ENCODE results near the gene LRRC37A2. TPM values are rescaled to one million over a fixed set of nuclear protein-coding genes. Genes with fewer than 3 reads are reported as not detected.
"Not testable (repeated sequence)": the region's sequence is repeated elsewhere in the genome, so short reads cannot be mapped to it uniquely, and the experiment has no call there.

LRRC37A2 gene
- 9.4 and 12.3 TPM in 2 replicates for total RNA-seq

DNA sequence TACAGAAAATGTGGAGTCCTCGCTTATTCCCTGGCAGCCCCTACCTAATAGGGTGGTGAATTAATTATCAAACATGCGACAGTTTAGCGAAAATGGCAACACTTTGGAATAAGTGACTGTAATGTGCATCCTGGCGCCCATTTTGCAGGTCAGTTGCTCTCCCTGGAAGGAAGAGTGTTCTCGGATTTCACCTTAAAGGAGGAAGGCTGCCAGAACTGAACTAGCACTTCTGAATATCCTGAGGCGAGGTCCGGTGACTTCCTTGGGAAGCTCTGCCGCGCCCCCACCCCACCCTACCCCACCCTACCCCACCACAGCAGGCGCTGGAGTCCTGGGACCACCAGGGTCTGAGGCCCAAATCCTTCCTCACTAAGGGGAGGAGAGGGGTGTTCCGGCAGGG is at the start of gene LRRC37A2:
Gene LRRC37A2, plus strand, starts transcription at position 301 of the 400 bp plus-strand sequence. CDS start 245 bp downstream, outside the sequence.
- H4K20me1 ChIP-seq (ENCODE audit: insufficient read depth, low read length); H3K4me3 ChIP-seq (ENCODE audit: insufficient read depth, low read length); H3K36me3 ChIP-seq (ENCODE audit: insufficient read depth, low read length); H2AFZ ChIP-seq (ENCODE audit: low read length); H3K79me2 ChIP-seq (ENCODE audit: insufficient read depth, low read length); H3K9me3 ChIP-seq (ENCODE audit: low read depth, low read length); H3K4me1 ChIP-seq (ENCODE audit: insufficient read depth, low read length); H3K27ac ChIP-seq (ENCODE audit: low read depth, low read length); H3K27me3 ChIP-seq (ENCODE audit: insufficient read depth, low read length); H3K4me2 ChIP-seq (ENCODE audit: insufficient read depth, low read length); DNase-seq (ENCODE audit: insufficient read length, low spot score, missing footprints): not testable (repeated sequence)

GRCh38 chr17:46467618-46468017 is 44.6 kb upstream of the LRRC37A2 start:
- H3K36me3 ChIP-seq (ENCODE audit: insufficient read depth, low read length); H3K9me3 ChIP-seq (ENCODE audit: low read depth, low read length); H3K4me1 ChIP-seq (ENCODE audit: insufficient read depth, low read length); H3K27me3 ChIP-seq (ENCODE audit: insufficient read depth, low read length); H4K20me1 ChIP-seq (ENCODE audit: insufficient read depth, low read length); DNase-seq (ENCODE audit: insufficient read length, low spot score, missing footprints); H3K79me2 ChIP-seq (ENCODE audit: insufficient read depth, low read length); H2AFZ ChIP-seq (ENCODE audit: low read length); H3K27ac ChIP-seq (ENCODE audit: low read depth, low read length); H3K4me3 ChIP-seq (ENCODE audit: insufficient read depth, low read length); H3K4me2 ChIP-seq (ENCODE audit: insufficient read depth, low read length): not testable (repeated sequence)

DNA sequence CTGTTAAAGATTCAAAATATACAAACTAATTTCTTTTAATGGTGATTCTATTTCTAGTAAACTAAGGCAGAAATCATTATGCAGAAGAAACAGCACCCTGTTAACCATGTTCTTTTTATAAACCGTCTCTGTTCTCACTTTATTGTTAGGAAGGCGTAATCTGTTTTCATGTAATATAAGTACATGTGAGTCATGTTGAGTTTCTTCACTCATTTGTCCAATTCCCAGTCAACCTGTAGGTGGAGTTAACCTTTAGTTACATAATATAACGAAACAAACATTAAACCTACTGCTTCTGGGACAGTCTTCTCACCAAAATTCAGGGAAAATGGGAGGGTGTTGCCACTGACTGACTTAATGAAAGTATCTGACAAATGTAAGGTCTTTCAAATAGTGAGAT is 37.8 kb upstream of the LRRC37A2 start:
- not testable (repeated sequence) for H3K27ac ChIP-seq (ENCODE audit: low read depth, low read length); H3K79me2 ChIP-seq (ENCODE audit: insufficient read depth, low read length); H3K36me3 ChIP-seq (ENCODE audit: insufficient read depth, low read length); H3K4me3 ChIP-seq (ENCODE audit: insufficient read depth, low read length); H4K20me1 ChIP-seq (ENCODE audit: insufficient read depth, low read length); H2AFZ ChIP-seq (ENCODE audit: low read length); H3K4me2 ChIP-seq (ENCODE audit: insufficient read depth, low read length); H3K9me3 ChIP-seq (ENCODE audit: low read depth, low read length); H3K27me3 ChIP-seq (ENCODE audit: insufficient read depth, low read length); H3K4me1 ChIP-seq (ENCODE audit: insufficient read depth, low read length); DNase-seq (ENCODE audit: insufficient read length, low spot score, missing footprints)

DNA sequence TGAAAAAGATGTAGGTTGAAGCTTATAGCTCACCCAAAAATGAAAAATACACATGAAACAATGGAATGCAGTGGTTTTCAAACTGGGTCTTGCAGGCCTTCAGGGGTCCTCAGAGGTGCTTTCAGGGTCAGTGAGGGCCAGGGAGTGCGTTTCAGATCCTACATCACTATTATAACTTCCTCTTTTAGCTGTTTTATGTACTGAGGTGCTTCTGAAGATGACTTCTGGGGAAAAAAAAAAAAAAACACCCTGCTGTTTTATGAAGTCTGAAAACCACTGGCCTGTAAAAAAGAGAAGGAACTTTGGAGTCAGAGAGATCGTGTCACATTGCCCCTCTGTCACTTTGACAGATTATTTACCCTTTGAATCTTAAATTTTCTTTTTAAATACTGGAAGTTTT is 36.7 kb upstream of the LRRC37A2 start:
- not testable (repeated sequence) for H3K4me3 ChIP-seq (ENCODE audit: insufficient read depth, low read length); H4K20me1 ChIP-seq (ENCODE audit: insufficient read depth, low read length); H3K27me3 ChIP-seq (ENCODE audit: insufficient read depth, low read length); H3K79me2 ChIP-seq (ENCODE audit: insufficient read depth, low read length); H3K27ac ChIP-seq (ENCODE audit: low read depth, low read length); H3K36me3 ChIP-seq (ENCODE audit: insufficient read depth, low read length); H3K9me3 ChIP-seq (ENCODE audit: low read depth, low read length); H3K4me2 ChIP-seq (ENCODE audit: insufficient read depth, low read length); H2AFZ ChIP-seq (ENCODE audit: low read length); H3K4me1 ChIP-seq (ENCODE audit: insufficient read depth, low read length); DNase-seq (ENCODE audit: insufficient read length, low spot score, missing footprints)

DNA sequence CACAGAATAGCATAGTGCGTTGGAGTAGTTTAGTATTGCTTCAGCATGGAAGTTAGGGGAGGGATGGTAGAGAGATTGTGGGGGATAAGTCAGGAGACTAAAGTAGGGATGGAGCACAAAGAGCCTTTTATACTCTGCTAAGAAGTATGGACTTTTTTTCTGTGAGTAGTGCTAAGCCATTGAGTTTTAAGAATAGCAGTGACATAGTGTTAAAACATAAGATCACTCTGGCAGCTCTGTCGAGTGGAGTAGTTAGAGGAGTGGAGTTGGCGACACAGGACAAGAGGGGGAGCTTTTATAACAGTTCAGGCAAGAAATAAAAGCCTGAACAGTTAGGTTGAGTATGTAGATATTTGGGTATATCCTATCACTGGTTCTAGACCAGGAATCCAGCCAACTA is 33.4 kb upstream of the LRRC37A2 start:
- not testable (repeated sequence) for H3K4me2 ChIP-seq (ENCODE audit: insufficient read depth, low read length); H4K20me1 ChIP-seq (ENCODE audit: insufficient read depth, low read length); H3K27ac ChIP-seq (ENCODE audit: low read depth, low read length); H3K36me3 ChIP-seq (ENCODE audit: insufficient read depth, low read length); H3K4me3 ChIP-seq (ENCODE audit: insufficient read depth, low read length); H3K27me3 ChIP-seq (ENCODE audit: insufficient read depth, low read length); H3K4me1 ChIP-seq (ENCODE audit: insufficient read depth, low read length); H3K79me2 ChIP-seq (ENCODE audit: insufficient read depth, low read length); H3K9me3 ChIP-seq (ENCODE audit: low read depth, low read length); DNase-seq (ENCODE audit: insufficient read length, low spot score, missing footprints); H2AFZ ChIP-seq (ENCODE audit: low read length)

GRCh38 chr17:46481310-46481709 is 31.0 kb upstream of the LRRC37A2 start:
- DNase-seq (ENCODE audit: insufficient read length, low spot score, missing footprints); H3K79me2 ChIP-seq (ENCODE audit: insufficient read depth, low read length); H3K27me3 ChIP-seq (ENCODE audit: insufficient read depth, low read length); H3K36me3 ChIP-seq (ENCODE audit: insufficient read depth, low read length); H3K4me2 ChIP-seq (ENCODE audit: insufficient read depth, low read length); H2AFZ ChIP-seq (ENCODE audit: low read length); H4K20me1 ChIP-seq (ENCODE audit: insufficient read depth, low read length); H3K4me1 ChIP-seq (ENCODE audit: insufficient read depth, low read length); H3K9me3 ChIP-seq (ENCODE audit: low read depth, low read length); H3K4me3 ChIP-seq (ENCODE audit: insufficient read depth, low read length); H3K27ac ChIP-seq (ENCODE audit: low read depth, low read length): not testable (repeated sequence)

GRCh38 chr17:46492021-46492420 is 20.2 kb upstream of the LRRC37A2 start:
- not testable (repeated sequence) for H3K27ac ChIP-seq (ENCODE audit: low read depth, low read length); H3K9me3 ChIP-seq (ENCODE audit: low read depth, low read length); H3K4me1 ChIP-seq (ENCODE audit: insufficient read depth, low read length); H3K79me2 ChIP-seq (ENCODE audit: insufficient read depth, low read length); H3K4me3 ChIP-seq (ENCODE audit: insufficient read depth, low read length); H3K27me3 ChIP-seq (ENCODE audit: insufficient read depth, low read length); H4K20me1 ChIP-seq (ENCODE audit: insufficient read depth, low read length); H3K4me2 ChIP-seq (ENCODE audit: insufficient read depth, low read length); H3K36me3 ChIP-seq (ENCODE audit: insufficient read depth, low read length); H2AFZ ChIP-seq (ENCODE audit: low read length); DNase-seq (ENCODE audit: insufficient read length, low spot score, missing footprints)

- not testable (repeated sequence) for H3K9me3 ChIP-seq (ENCODE audit: low read depth, low read length); H4K20me1 ChIP-seq (ENCODE audit: insufficient read depth, low read length); H3K79me2 ChIP-seq (ENCODE audit: insufficient read depth, low read length); H3K27ac ChIP-seq (ENCODE audit: low read depth, low read length); H3K27me3 ChIP-seq (ENCODE audit: insufficient read depth, low read length); H3K4me3 ChIP-seq (ENCODE audit: insufficient read depth, low read length); H3K4me1 ChIP-seq (ENCODE audit: insufficient read depth, low read length); H2AFZ ChIP-seq (ENCODE audit: low read length); DNase-seq (ENCODE audit: insufficient read length, low spot score, missing footprints); H3K36me3 ChIP-seq (ENCODE audit: insufficient read depth, low read length); H3K4me2 ChIP-seq (ENCODE audit: insufficient read depth, low read length)
Observed at GRCh38 chr17:46499437-46500139, 12.7 kb upstream of the LRRC37A2 start.

DNA sequence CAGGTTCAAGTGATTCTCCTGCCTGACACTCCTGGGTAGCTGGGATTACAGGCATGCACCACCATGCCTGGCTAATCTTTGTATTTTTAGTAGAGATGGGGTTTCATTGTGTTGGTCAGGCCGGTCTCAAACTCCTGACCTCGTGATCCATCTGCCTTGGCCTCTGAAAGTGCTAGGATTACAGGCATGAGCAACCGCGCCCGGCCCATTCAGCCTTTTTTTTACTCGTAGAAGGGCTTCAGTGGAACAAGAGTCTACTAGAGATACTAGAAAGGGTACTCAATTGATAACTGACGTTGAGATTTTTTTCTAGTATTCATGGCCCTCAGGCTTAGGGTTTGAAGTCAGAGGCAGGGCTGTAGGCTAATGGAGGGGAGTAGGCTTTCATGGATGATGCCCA is 6.4 kb upstream of the LRRC37A2 start:
- H3K27me3 ChIP-seq (ENCODE audit: insufficient read depth, low read length); H3K4me3 ChIP-seq (ENCODE audit: insufficient read depth, low read length); DNase-seq (ENCODE audit: insufficient read length, low spot score, missing footprints): not testable (repeated sequence)

More for the DNA sequence above, 6.4 kb upstream of the LRRC37A2 start:
- H3K9me3 ChIP-seq (ENCODE audit: low read depth, low read length); H2AFZ ChIP-seq (ENCODE audit: low read length); H3K36me3 ChIP-seq (ENCODE audit: insufficient read depth, low read length); H3K79me2 ChIP-seq (ENCODE audit: insufficient read depth, low read length); H3K4me1 ChIP-seq (ENCODE audit: insufficient read depth, low read length); H4K20me1 ChIP-seq (ENCODE audit: insufficient read depth, low read length); H3K27ac ChIP-seq (ENCODE audit: low read depth, low read length); H3K4me2 ChIP-seq (ENCODE audit: insufficient read depth, low read length): not testable (repeated sequence)

All from osteoblast (primary cell).